ENCODE data around the gene CSRNP3. TPM values are rescaled to one million over a fixed set of nuclear protein-coding genes. Genes with fewer than 3 reads are reported as not detected.

CSRNP3 gene
- total RNA-seq, 4 donors from 2014 or later: 1.3 to 5.5 (median 2.6) TPM

DNA sequence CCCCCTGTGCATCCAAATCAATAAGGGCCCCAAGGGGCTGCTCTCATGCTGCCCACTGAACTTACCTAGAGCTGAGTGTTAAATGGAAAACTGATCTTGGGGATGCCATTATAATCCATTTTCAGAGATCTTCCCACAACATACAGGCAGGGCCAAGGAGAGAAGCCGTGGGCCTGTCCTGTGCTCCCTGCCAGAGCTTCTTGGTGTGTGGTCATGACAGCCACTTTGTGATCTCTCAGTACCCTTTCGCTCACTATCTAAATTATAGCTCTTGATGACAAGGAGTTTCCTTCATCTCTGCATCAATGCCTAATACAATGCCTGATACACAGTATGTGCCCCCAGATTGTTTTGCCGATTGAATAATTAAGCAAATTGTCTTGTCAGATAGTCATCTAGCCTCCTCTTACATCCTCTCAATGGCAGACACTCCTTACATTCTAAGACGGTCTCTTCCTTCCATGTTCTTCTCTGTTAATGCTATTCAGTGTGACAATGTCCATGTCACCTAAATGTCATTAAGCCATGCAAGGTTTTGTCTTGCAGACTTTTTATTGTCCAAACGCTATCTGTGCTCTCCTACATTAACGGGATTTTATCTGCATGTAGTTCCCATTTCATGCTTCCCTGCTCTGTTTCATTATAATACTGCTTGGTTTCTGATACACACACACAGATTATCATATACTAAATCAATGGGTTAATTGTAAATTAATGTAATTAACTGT is 5.9 kb downstream of the CSRNP3 start:
- 83 to 88% methylated on average over 6 of the region's 6 CpGs for WGBS, 2 donors
- TF ChIP-seq CTCF (IDR thresholded peaks at IDR 0.05): no peak
- no peak for TF ChIP-seq POLR2A (IDR thresholded peaks at IDR 0.05)
- no peak for TF ChIP-seq EP300 (IDR thresholded peaks at IDR 0.05)
- peaks cover 0 to 21% (median 0%) of the 10 kb centered on the region in 4 donors for H3K4me1 ChIP-seq

GRCh38 chr2:165479856-165480255 is 10.4 kb downstream of the CSRNP3 start:
- Histone ChIP-seq H3K4me1 (no peaks in the 10 kb centered on the region), H3K9me3 (peaks cover 0 to 5% (median 0%) of the 10 kb centered on the region in 4 donors), H3K27ac (no peak overlapping the region), H3K27me3 (no peaks in the 10 kb centered on the region), H3K36me3 (no peaks in the 10 kb centered on the region), H3K4me3 (no peak overlapping the region)
- no peak for DNase-seq (ENCODE audit: low spot score in 2 of 2)
- 40 to 50% methylated on average over 4 of the region's 4 CpGs for WGBS, 2 donors
- TF ChIP-seq CTCF (IDR thresholded peaks at IDR 0.05): no peak
- no peak for TF ChIP-seq POLR2A (IDR thresholded peaks at IDR 0.05)
- TF ChIP-seq EP300 (IDR thresholded peaks at IDR 0.05): no peak

More for the DNA sequence above, 5.9 kb downstream of the CSRNP3 start:
- H3K4me3 ChIP-seq: no peak overlapping the region
- H3K27ac ChIP-seq: no peak overlapping the region
- H3K27me3 ChIP-seq: no peaks in the 10 kb centered on the region
- no peaks in the 10 kb centered on the region for H3K36me3 ChIP-seq
- no peak for DNase-seq (ENCODE audit: low spot score in 2 of 2)
- H3K9me3 ChIP-seq: no peaks in the 10 kb centered on the region

- no peak for DNase-seq (ENCODE audit: low spot score in 2 of 2)
- no peaks in the 10 kb centered on the region for H3K27me3 ChIP-seq
- no peaks in the 10 kb centered on the region for H3K4me1 ChIP-seq
- H3K27ac ChIP-seq: no peak overlapping the region
- H3K9me3 ChIP-seq: no peaks in the 10 kb centered on the region
- no peak overlapping the region for H3K4me3 ChIP-seq
- WGBS, 2 donors: 72 to 82% methylated on average over 4 of the region's 4 CpGs
- H3K36me3 ChIP-seq: no peaks in the 10 kb centered on the region
- no peak for TF ChIP-seq EP300 (IDR thresholded peaks at IDR 0.05)
- no peak for TF ChIP-seq CTCF (IDR thresholded peaks at IDR 0.05)
- TF ChIP-seq POLR2A (IDR thresholded peaks at IDR 0.05): no peak
Observed at GRCh38 chr2:165494573-165494972, 25.1 kb downstream of the CSRNP3 start.

DNA sequence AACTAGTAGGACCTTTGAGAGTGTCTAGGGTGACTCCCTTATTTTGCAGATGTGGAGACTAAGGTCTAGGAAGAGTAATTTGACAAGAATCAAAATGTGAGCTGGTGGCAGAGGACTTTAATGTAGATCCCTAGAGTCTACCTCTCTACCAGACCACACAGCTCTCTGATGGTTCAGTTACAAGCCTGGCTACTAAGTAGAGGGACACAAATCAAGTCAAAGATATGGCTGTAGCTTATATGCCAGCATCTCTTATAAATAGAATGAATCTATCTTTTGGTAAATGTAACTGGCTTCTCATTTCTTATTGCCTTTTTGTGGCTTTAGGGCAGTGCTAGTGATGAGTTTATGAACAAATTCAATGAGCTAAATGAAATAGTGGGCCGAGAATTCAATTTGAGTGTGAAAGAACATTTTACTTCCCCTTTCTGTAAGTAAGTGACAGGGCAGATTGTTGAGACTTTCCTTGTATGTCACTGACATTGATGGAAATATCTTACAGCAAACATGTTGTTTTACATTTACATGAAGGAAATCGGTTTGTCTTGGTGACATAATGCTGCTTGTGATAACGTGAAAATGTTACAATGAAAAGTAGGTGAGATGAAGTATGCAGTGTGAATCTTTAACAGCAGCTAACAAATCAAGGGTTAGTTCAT is 28.3 kb downstream of the CSRNP3 start:
- 64 to 66% methylated on average over 3 of the region's 3 CpGs for WGBS, 2 donors
- no peaks in the 10 kb centered on the region for H3K9me3 ChIP-seq
- no peaks in the 10 kb centered on the region for H3K36me3 ChIP-seq
- no peaks in the 10 kb centered on the region for H3K4me1 ChIP-seq
- no peak for TF ChIP-seq POLR2A (IDR thresholded peaks at IDR 0.05)
- no peak for TF ChIP-seq EP300 (IDR thresholded peaks at IDR 0.05)
- no peak for TF ChIP-seq CTCF (IDR thresholded peaks at IDR 0.05)
- no peaks in the 10 kb centered on the region for H3K27me3 ChIP-seq
- no peak overlapping the region for H3K4me3 ChIP-seq
- H3K27ac ChIP-seq: no peak overlapping the region
- DNase-seq (ENCODE audit: low spot score in 2 of 2): no peak

- H3K27ac ChIP-seq: no peak overlapping the region
- no peak for DNase-seq (ENCODE audit: low spot score in 2 of 2)
- TF ChIP-seq EP300 (IDR thresholded peaks at IDR 0.05): no peak
- TF ChIP-seq POLR2A (IDR thresholded peaks at IDR 0.05): no peak
- no peak for TF ChIP-seq CTCF (IDR thresholded peaks at IDR 0.05)
- H3K4me1 ChIP-seq: no peaks in the 10 kb centered on the region
- no peak overlapping the region for H3K4me3 ChIP-seq
- H3K36me3 ChIP-seq: no peaks in the 10 kb centered on the region
- WGBS, 2 donors: 79 to 86% methylated on average over 3 of the region's 3 CpGs
- no peaks in the 10 kb centered on the region for H3K9me3 ChIP-seq
- no peaks in the 10 kb centered on the region for H3K27me3 ChIP-seq
Observed at GRCh38 chr2:165499131-165499530, 29.6 kb downstream of the CSRNP3 start.

All from tibial nerve (tissue), 4 donors.